ENCODE measurements around the gene ZNF648. TPM values are rescaled to one million over a fixed set of nuclear protein-coding genes. Genes with fewer than 3 reads are reported as not detected.
A peak's percentile ranks its signal among the peaks of the same experiment; 100 is the strongest.

Gene ZNF648
- total RNA-seq, 1 donor from 2014 or later, result 2.0 TPM

- Histone ChIP-seq H3K27me3 (peaks cover 8% of the 10 kb centered on the region), H3K79me2 (ENCODE audit: low read depth) (no peaks in the 10 kb centered on the region), H4K20me1 (ENCODE audit: low read depth) (no peaks in the 10 kb centered on the region), H3K4me3 (no peak overlapping the region), H3F3A (ENCODE audit: low read depth) (no peaks in the 10 kb centered on the region), H3K9ac (no peak overlapping the region), H3K27ac (no peak overlapping the region), H3K4me1 (no peaks in the 10 kb centered on the region), H3K36me3 (no peaks in the 10 kb centered on the region), H2AFZ (replicated peaks) (no peak overlapping the region), H3K4me2 (no peak overlapping the region), H3K9me3 (ENCODE audit: low read depth) (no peaks in the 10 kb centered on the region)
- Mint-ChIP-seq H3K4me1 (peaks cover 8% of the 10 kb centered on the region), H3K9me3 (no peaks in the 10 kb centered on the region), H3K27ac (peak overlapping the region; percentile 4), H3K36me3 (no peaks in the 10 kb centered on the region), H3K4me3 (peak overlapping the region; percentile 16), H3K27me3 (ENCODE audit: insufficient read depth, low read depth) (peaks cover 10% of the 10 kb centered on the region)
- peak; percentile 87 for DNase-seq (ENCODE audit: low spot score)
- TF ChIP-seq, protein P1, sequence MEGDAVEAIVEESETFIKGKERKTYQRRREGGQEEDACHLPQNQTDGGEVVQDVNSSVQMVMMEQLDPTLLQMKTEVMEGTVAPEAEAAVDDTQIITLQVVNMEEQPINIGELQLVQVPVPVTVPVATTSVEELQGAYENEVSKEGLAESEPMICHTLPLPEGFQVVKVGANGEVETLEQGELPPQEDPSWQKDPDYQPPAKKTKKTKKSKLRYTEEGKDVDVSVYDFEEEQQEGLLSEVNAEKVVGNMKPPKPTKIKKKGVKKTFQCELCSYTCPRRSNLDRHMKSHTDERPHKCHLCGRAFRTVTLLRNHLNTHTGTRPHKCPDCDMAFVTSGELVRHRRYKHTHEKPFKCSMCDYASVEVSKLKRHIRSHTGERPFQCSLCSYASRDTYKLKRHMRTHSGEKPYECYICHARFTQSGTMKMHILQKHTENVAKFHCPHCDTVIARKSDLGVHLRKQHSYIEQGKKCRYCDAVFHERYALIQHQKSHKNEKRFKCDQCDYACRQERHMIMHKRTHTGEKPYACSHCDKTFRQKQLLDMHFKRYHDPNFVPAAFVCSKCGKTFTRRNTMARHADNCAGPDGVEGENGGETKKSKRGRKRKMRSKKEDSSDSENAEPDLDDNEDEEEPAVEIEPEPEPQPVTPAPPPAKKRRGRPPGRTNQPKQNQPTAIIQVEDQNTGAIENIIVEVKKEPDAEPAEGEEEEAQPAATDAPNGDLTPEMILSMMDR (IDR thresholded peaks at IDR 0.05), result peak; percentile 74
- no peak for TF ChIP-seq EZH2 (IDR thresholded peaks at IDR 0.05)
Observed at GRCh38 chr1:182069028-182069466, 7.5 kb upstream of the ZNF648 start.

GRCh38 chr1:182066934-182067333 lies 5.4 kb upstream of the ZNF648 start:
- Histone ChIP-seq H3K9ac (no peak overlapping the region), H3K4me2 (no peak overlapping the region), H3K27me3 (peaks cover 8% of the 10 kb centered on the region), H3K27ac (no peak overlapping the region), H3K36me3 (no peaks in the 10 kb centered on the region), H3K9me3 (ENCODE audit: low read depth) (no peaks in the 10 kb centered on the region), H2AFZ (replicated peaks) (no peak overlapping the region), H3K4me1 (no peaks in the 10 kb centered on the region), H4K20me1 (ENCODE audit: low read depth) (no peaks in the 10 kb centered on the region), H3K79me2 (ENCODE audit: low read depth) (no peaks in the 10 kb centered on the region), H3F3A (ENCODE audit: low read depth) (no peaks in the 10 kb centered on the region), H3K4me3 (no peak overlapping the region)
- Mint-ChIP-seq H3K9me3 (peaks cover 4% of the 10 kb centered on the region), H3K4me1 (peaks cover 8% of the 10 kb centered on the region), H3K27me3 (ENCODE audit: insufficient read depth, low read depth) (peaks cover 15% of the 10 kb centered on the region), H3K27ac (no peak overlapping the region), H3K36me3 (no peaks in the 10 kb centered on the region), H3K4me3 (no peak overlapping the region)
- DNase-seq (ENCODE audit: low spot score), result no peak
- TF ChIP-seq EZH2phosphoT487 (IDR thresholded peaks at IDR 0.05), result no peak
- TF ChIP-seq EZH2 (IDR thresholded peaks at IDR 0.05), result no peak
- TF ChIP-seq, protein P1 (IDR thresholded peaks at IDR 0.05), result no peak

DNA sequence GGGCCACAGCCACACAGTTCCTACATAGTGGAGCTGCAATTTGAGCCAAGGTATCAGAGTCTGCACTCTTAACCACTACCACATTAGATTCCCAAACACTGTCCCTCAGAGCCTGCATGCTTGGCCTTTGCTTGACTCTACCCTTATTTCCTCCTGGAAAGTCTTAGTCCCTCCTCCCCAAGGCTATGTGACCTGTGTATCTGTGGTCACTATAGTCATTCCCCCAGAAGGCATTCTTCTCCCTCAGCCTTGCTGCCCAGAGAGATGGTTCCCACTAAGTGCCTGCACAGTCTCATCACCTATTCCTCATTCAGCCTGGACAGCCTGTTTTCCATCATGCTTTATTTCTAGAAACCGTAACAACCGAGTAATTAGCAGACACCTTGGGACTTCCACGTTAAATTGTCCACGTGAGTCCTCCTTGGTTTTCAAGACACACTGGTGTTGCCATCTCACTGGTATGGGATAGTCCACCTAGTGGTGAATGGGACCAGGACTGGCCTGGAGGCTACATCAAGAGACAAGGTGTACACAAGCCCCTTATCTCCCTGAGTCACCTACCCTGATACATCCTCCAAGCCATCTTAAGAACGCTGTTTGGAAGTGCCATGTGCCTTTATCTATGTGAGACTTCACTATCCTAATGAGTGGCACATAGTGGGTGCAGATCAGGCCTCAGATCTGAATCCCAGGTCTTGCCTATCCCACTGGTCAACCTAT lies 3.8 kb upstream of the ZNF648 start:
- TF ChIP-seq, protein P1 (IDR thresholded peaks at IDR 0.05), result peak; percentile 5
- TF ChIP-seq EZH2phosphoT487 (IDR thresholded peaks at IDR 0.05), result no peak
- H3K27ac Mint-ChIP-seq, result no peak overlapping the region
- no peak overlapping the region for H3K9ac ChIP-seq
- peaks cover 24% of the 10 kb centered on the region for H3K4me1 Mint-ChIP-seq
- H3K27ac ChIP-seq, result no peak overlapping the region
- H3K9me3 Mint-ChIP-seq, result peaks cover 4% of the 10 kb centered on the region
- H3K9me3 ChIP-seq (ENCODE audit: low read depth), result no peaks in the 10 kb centered on the region
- H3K4me2 ChIP-seq, result no peak overlapping the region
- DNase-seq (ENCODE audit: low spot score), result no peak
- no peak overlapping the region for H2AFZ ChIP-seq (replicated peaks)
- peaks cover 16% of the 10 kb centered on the region for H3K27me3 Mint-ChIP-seq (ENCODE audit: insufficient read depth, low read depth)
- H3K4me3 ChIP-seq, result no peak overlapping the region
- peaks cover 8% of the 10 kb centered on the region for H3K27me3 ChIP-seq
- peaks cover 5% of the 10 kb centered on the region for H3K4me1 ChIP-seq
- no peaks in the 10 kb centered on the region for H3F3A ChIP-seq (ENCODE audit: low read depth)
- H3K36me3 Mint-ChIP-seq, result no peaks in the 10 kb centered on the region
- no peaks in the 10 kb centered on the region for H3K36me3 ChIP-seq
- H3K79me2 ChIP-seq (ENCODE audit: low read depth), result no peaks in the 10 kb centered on the region
- H4K20me1 ChIP-seq (ENCODE audit: low read depth), result no peaks in the 10 kb centered on the region
- H3K4me3 Mint-ChIP-seq, result no peak overlapping the region
